Activated CD4-positive, alpha-beta T cell treated with anti-CD3 and anti-CD28 coated beads, Interleukin-2, amount 50 U/mL, for 48 hours (primary cell): ENCODE measurements around the gene STK24.

Experiments
- DNase-seq, 2 experiments: peaks; one replicate each; pipeline ENCODE4 v3.0.0-alpha.2; 2020

STK24 gene

GRCh38 chr13:98488736-98489135, 88.2 kb downstream of the STK24 start:
- DNase-seq, result no peak

- no peak for DNase-seq
Observed at GRCh38 chr13:98487522-98487921, 89.4 kb downstream of the STK24 start.

GRCh38 chr13:98487016-98487415, 89.9 kb downstream of the STK24 start:
- DNase-seq, result no peak

- no peak for DNase-seq
Observed at GRCh38 chr13:98486412-98486811, 90.5 kb downstream of the STK24 start.

- DNase-seq, result no peak
Observed at GRCh38 chr13:98485561-98485960, 91.3 kb downstream of the STK24 start.

GRCh38 chr13:98484289-98485219, 92.4 kb downstream of the STK24 start:
- DNase-seq, result peak; percentile 67 to 75

- DNase-seq, result no peak
Observed at GRCh38 chr13:98483601-98484288, 93.2 kb downstream of the STK24 start.

GRCh38 chr13:98482476-98483444, 94.1 kb downstream of the STK24 start:
- DNase-seq, result no peak

- peak; percentile 40 to 61 for DNase-seq
Observed at GRCh38 chr13:98480915-98481877, 95.7 kb downstream of the STK24 start.

- no peak for DNase-seq
Observed at GRCh38 chr13:98479496-98480003, 97.4 kb downstream of the STK24 start.

- peak; percentile 36 to 54 for DNase-seq
Observed at GRCh38 chr13:98478189-98479129, 98.4 kb downstream of the STK24 start.

- peak; percentile 85 to 91 for DNase-seq
Observed at GRCh38 chr13:98476538-98476966, 100.4 kb downstream of the STK24 start.

GRCh38 chr13:98476106-98476505, 100.8 kb downstream of the STK24 start:
- peak; percentile 64 to 72 for DNase-seq

GRCh38 chr13:98475522-98475921, 101.4 kb downstream of the STK24 start:
- DNase-seq, result no peak

- DNase-seq, result no peak
Observed at GRCh38 chr13:98474761-98475160, 102.1 kb downstream of the STK24 start.

- no peak for DNase-seq
Observed at GRCh38 chr13:98474292-98474691, 102.6 kb downstream of the STK24 start.

GRCh38 chr13:98473788-98474144, 103.1 kb downstream of the STK24 start:
- DNase-seq, result no peak

GRCh38 chr13:98473135-98473787, 103.6 kb downstream of the STK24 start:
- no peak for DNase-seq

GRCh38 chr13:98471934-98472333, 105.0 kb downstream of the STK24 start:
- DNase-seq, result no peak

- no peak for DNase-seq
Observed at GRCh38 chr13:98470920-98471319, 106.0 kb downstream of the STK24 start.
